Gastroesophageal sphincter (tissue), 4 donors: ENCODE data around the gene RAB12. TPM values are rescaled to one million over a fixed set of nuclear protein-coding genes. Genes with fewer than 3 reads are reported as not detected.

Experiments
- ATAC-seq: fragments of 150-250 bp; one replicate; pipeline ENCODE4 v1.9.1; 2016; ENCODE audit warnings: mild to moderate bottlenecking, moderate library complexity
- H3K27ac ChIP-seq, 4 donors: fragments of 200-600 bp; sonication (generic) in 3 of 4; 1 replicate in 3 of 4; 2 replicates in 1 of 4; pipeline ENCODE4 v1.5.1; 2016 to 2019
- H3K27me3 ChIP-seq: fragments of 200-600 bp; sonication (generic); one replicate; pipeline ENCODE4 v1.5.1; 2019
- H3K36me3 ChIP-seq, 2 donors: fragments of 200-600 bp; sonication (generic); one replicate each; pipeline ENCODE4 v1.5.1; 2019; ENCODE audit warnings: control low read depth in 1 of 2
- H3K4me1 ChIP-seq, 3 donors: fragments of 200-600 bp; sonication (generic); 1 replicate in 2 of 3; 2 replicates in 1 of 3; pipeline ENCODE4 v1.5.1; 2016 to 2019; ENCODE audit warnings: control low read depth in 2 of 3
- H3K4me3 ChIP-seq, 2 donors: fragments of 200-600 bp; sonication (generic); one replicate each; pipeline ENCODE4 v1.5.1; 2019; ENCODE audit warnings: mild to moderate bottlenecking in 1 of 2, moderate library complexity in 1 of 2
- H3K9me3 ChIP-seq, 3 donors: fragments of 200-600 bp; sonication (generic); one replicate each; pipeline ENCODE4 v1.5.1; 2017 to 2019; ENCODE audit warnings: control low read depth in 2 of 3
- EP300 ChIP-seq: sonication (generic); formaldehyde crosslinking; IDR thresholded peaks from one replicate; pipeline ENCODE4 v1.6.1; 2017; ENCODE audit warnings: antibody characterized with exemption, mild to moderate bottlenecking
- POLR2A ChIP-seq, 2 donors: fragments of 450-650 bp; IDR thresholded peaks; one replicate each; pipeline ENCODE4 v1.6.1; 2017; ENCODE audit warnings: antibody characterized with exemption in 2 of 2, mild to moderate bottlenecking in 2 of 2, moderate library complexity in 1 of 2
- POLR2AphosphoS5 ChIP-seq: sonication (generic); formaldehyde crosslinking; IDR thresholded peaks from one replicate; pipeline ENCODE4 v1.6.1; 2017; ENCODE audit warnings: antibody characterized with exemption
- WGBS, 2 donors: methylation state at CpG; one replicate each; pipeline ENCODE4 v1.1.5; 2018; ENCODE audit warnings: low coverage in 1 of 2; 5-methylcytosine and 5-hydroxymethylcytosine counted together
- total RNA-seq, 4 donors: library from RNA; depleted of rRNA; stranded (reverse); fragments of >200 nt; gene quantifications; one replicate each; pipeline ENCODE4 v1.1.0, GENCODE V29; 2016
- TF ChIP-seq, protein P1 (sequence below), 4 experiments: fragments of 200-600 bp in 2 of 4; fragments of 450-650 bp in 2 of 4; sonication (generic) in 1 of 4; IDR thresholded peaks; one replicate each; pipeline ENCODE4 v1.5.1; 2017 to 2019; ENCODE audit warnings: antibody characterized with exemption in 4 of 4, mild to moderate bottlenecking in 2 of 4, moderate library complexity in 2 of 4

RAB12 gene
- total RNA-seq, 4 donors from 2014 or later: 63.7 to 100 (median 72.6) TPM

DNA sequence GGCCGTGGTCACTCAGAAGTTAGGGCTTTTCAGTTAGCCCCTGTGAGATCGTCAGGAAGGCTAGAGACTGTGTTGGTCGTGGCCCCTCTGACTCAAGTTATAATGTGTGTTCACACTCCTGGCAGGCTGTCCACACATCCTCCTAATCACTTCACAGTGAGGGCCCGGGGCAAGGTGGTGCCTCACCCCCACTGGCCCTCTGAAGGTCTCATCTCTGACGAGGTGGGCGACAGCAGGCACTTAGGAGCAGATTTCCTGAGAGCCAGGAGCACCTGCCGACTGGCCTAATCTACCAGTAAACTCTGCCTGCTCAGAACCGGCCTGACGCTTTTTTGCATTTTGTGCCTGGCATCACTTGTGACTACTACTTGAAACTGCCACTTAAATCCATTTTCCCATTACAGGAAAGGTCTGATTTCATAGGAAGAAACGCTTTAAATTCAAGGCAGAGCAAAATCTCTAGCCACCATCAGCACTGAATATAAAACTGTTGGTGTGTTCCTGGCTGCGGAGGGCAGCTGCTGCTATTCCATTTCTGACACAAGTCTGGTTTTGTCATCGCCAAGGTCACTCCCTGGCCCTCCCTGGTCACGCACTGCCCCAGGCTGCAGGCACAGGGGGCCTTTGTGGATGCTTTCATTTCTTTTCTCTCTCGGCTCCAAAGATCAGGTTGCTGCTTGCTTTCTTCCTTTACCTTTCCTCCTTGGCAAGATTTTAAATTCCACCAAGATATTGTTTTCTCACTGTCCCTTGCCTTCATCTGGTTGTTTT is 48.0 kb downstream of the RAB12 start:
- Histone ChIP-seq H3K9me3 (no peaks in the 10 kb centered on the region), H3K27ac (no peak overlapping the region), H3K4me1 (peaks cover 0 to 4% (median 0%) of the 10 kb centered on the region in 3 donors), H3K4me3 (no peak overlapping the region), H3K27me3 (no peaks in the 10 kb centered on the region), H3K36me3 (no peaks in the 10 kb centered on the region)
- TF ChIP-seq, protein P1, sequence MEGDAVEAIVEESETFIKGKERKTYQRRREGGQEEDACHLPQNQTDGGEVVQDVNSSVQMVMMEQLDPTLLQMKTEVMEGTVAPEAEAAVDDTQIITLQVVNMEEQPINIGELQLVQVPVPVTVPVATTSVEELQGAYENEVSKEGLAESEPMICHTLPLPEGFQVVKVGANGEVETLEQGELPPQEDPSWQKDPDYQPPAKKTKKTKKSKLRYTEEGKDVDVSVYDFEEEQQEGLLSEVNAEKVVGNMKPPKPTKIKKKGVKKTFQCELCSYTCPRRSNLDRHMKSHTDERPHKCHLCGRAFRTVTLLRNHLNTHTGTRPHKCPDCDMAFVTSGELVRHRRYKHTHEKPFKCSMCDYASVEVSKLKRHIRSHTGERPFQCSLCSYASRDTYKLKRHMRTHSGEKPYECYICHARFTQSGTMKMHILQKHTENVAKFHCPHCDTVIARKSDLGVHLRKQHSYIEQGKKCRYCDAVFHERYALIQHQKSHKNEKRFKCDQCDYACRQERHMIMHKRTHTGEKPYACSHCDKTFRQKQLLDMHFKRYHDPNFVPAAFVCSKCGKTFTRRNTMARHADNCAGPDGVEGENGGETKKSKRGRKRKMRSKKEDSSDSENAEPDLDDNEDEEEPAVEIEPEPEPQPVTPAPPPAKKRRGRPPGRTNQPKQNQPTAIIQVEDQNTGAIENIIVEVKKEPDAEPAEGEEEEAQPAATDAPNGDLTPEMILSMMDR (IDR thresholded peaks at IDR 0.05): no peak
- no peak for TF ChIP-seq POLR2A (IDR thresholded peaks at IDR 0.05)
- TF ChIP-seq POLR2AphosphoS5: no peak
- no peak for TF ChIP-seq EP300
- no peak for ATAC-seq
- WGBS, 2 donors: 78 to 87% methylated on average over 6 to 8 of the region's 14 CpGs

DNA sequence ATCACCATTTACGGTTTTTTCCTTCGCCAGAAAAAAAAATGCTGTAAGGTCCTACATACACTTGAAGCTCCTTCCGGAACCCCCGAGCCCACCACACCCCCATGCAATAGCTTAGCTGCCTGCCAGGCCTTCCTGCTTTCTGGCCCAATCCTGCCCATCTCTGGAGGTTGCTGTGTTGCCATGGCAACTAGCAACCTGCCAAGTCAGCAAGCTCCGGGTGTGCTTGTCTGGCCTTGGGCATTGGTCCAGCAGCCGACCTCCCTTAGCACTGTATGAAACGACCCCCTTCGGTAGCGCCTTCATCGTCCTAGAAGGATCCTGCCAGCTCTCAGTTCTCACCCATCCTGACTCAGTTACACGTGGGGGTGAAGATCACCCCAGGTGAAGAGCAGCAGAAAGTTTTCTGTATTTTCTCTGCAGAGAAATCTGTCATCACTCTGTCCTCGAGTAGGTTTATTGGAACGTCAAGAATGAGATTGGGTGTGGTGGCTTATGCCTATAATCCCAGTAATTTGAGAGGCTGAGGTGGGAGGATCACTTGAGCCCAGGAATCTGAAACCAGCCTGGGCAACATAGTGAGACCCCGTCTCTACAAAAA is 48.7 kb downstream of the RAB12 start:
- TF ChIP-seq, protein P1 (IDR thresholded peaks at IDR 0.05): no peak
- TF ChIP-seq POLR2A (IDR thresholded peaks at IDR 0.05): no peak
- no peak for TF ChIP-seq POLR2AphosphoS5
- TF ChIP-seq EP300: no peak
- Histone ChIP-seq H3K36me3 (no peaks in the 10 kb centered on the region), H3K4me3 (no peak overlapping the region), H3K4me1 (peaks cover 0 to 4% (median 0%) of the 10 kb centered on the region in 3 donors), H3K27me3 (peaks cover 2% of the 10 kb centered on the region), H3K9me3 (no peaks in the 10 kb centered on the region), H3K27ac (no peak overlapping the region)
- ATAC-seq: no peak
- 51 to 53% methylated on average over 3 to 8 of the region's 14 CpGs for WGBS, 2 donors

DNA sequence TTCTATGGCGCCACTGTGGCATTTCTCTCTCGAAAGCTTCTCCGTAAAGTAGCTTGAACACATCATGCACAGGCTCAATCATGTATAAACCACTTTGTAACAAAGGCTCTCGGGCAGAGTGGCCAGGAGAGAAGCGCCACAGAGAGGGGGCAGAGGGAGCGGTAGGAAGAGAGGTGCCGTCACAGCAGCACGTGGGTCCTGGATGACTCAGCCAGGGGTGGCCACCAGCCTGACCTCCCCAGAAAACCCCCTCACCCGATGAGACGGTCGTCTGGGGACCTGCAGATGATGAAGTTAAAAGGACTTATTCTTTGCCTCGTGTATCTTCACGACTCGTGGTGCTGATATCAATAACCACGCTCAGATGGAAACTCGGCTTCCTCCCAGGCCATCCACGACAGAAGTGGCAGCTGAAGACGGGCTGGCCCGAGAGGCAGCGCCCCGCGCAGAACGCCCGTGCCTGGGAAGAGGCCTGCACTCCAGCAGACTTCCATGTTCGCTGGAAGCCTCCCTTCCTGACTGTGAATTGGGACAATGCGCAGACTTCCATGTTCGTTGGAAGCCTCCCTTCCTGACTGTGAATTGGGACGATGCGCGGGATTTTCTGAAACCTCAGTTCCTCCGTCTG is 49.7 kb downstream of the RAB12 start:
- Histone ChIP-seq H3K36me3 (no peaks in the 10 kb centered on the region), H3K4me3 (no peak overlapping the region), H3K4me1 (peaks cover 0 to 4% (median 0%) of the 10 kb centered on the region in 3 donors), H3K9me3 (no peaks in the 10 kb centered on the region), H3K27ac (no peak overlapping the region), H3K27me3 (peaks cover 8% of the 10 kb centered on the region)
- TF ChIP-seq, protein P1 (IDR thresholded peaks at IDR 0.05): no peak
- TF ChIP-seq POLR2A (IDR thresholded peaks at IDR 0.05): no peak
- TF ChIP-seq EP300: no peak
- TF ChIP-seq POLR2AphosphoS5: no peak
- 82 to 89% methylated on average over 6 to 17 of the region's 31 CpGs for WGBS, 2 donors
- ATAC-seq: no peak

DNA sequence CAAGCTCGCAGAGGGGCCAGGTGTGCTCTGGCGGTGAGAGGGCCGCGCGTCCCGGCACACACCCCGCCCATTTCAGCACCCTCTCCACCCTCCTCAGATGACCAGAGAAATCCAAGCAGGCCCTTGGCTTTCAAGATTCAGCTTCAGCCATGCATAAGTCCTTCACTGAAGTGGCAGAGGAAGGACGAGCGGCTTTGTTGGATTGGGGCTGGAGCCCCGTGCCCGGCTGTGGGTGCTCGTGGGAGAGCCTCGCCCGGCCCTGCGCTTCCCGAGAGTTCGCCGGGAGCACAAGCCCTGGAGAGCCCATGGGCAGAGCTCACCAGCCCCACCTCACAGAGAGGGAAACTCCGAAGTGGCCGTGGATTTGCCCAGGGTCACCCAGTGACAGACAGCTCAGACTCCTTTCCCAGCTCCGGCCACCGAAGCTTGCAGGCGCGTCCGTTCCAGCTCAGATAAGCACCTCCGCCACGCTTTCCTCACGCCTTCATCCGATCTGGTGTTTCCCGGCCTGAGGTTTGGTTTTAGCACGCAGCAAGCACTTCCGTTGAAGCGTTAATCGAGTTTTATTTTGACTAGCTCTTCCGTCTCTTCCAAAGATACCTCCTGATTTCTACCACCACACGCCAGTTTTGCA is 50.5 kb downstream of the RAB12 start:
- no peak for ATAC-seq
- Histone ChIP-seq H3K9me3 (no peaks in the 10 kb centered on the region), H3K27ac (no peak overlapping the region), H3K27me3 (peaks cover 8% of the 10 kb centered on the region), H3K4me3 (no peak overlapping the region), H3K4me1 (peaks cover 0 to 4% (median 0%) of the 10 kb centered on the region in 3 donors), H3K36me3 (no peaks in the 10 kb centered on the region)
- WGBS, 2 donors: 80 to 91% methylated on average over 1 to 11 of the region's 36 CpGs
- TF ChIP-seq POLR2AphosphoS5: no peak
- no peak for TF ChIP-seq POLR2A (IDR thresholded peaks at IDR 0.05)
- TF ChIP-seq, protein P1 (IDR thresholded peaks at IDR 0.05): no peak
- TF ChIP-seq EP300: no peak
